HCT116 (cell line): Measurements from ENCODE around the gene DMXL2. TPM values are rescaled to one million over a fixed set of nuclear protein-coding genes. Genes with fewer than 3 reads are reported as not detected.

Experiments
- ATAC-seq: fragments of 200-7000 bp; cut with Tn5 transposase; 2 replicates; pipeline ENCODE4 v1.9.1; 2020; ENCODE audit warnings: mild to moderate bottlenecking, moderate library complexity
- BruUV-seq: library from RNA; stranded (reverse); fragments of 400-500 nt; replicated peaks from 2 replicates; lab custom pipeline; 2021; lab: Mats Ljungman, UMichigan
- CTCF ChIA-PET: fragments of 300-600 bp; sonication (Branson Sonifier 250); formaldehyde crosslinking; loops from one replicate; lab custom pipeline; 2021; ENCODE audit warnings: antibody characterized with exemption; lab: Charles Lee
- POLR2A ChIA-PET: fragments of 300-600, 350-600 bp; sonication (Branson Sonifier 250); formaldehyde crosslinking; loops from one replicate; lab custom pipeline; 2021; ENCODE audit warnings: antibody characterized with exemption; lab: Charles Lee
- RAD21 ChIA-PET, 2 experiments: fragments of 300-600 bp; sonication (Branson Sonifier 250); formaldehyde crosslinking; loops; one replicate each; lab custom pipeline; 2023; ENCODE audit warnings: low total read pairs in 2 of 2; ENCODE audit not compliant: uncharacterized antibody in 2 of 2, unreplicated experiment in 2 of 2, low non-redundant PET in 1 of 2; lab: Charles Lee
- DNase-seq: peaks from one replicate; pipeline ENCODE4 v3.0.0-alpha.2; 2010; ENCODE audit warnings: low read depth, low spot score
- H2AFZ ChIP-seq: fragments of 200-600 bp; shearing (Covaris generic), sonication (generic); 2 replicates; pipeline ENCODE4 v1.6.1; 2017; ENCODE audit warnings: low read depth, mixed run types, mixed read lengths, antibody characterized with exemption, low read length; ENCODE audit not compliant: poor library complexity, severe bottlenecking
- H3K27ac ChIP-seq: 2 replicates; pipeline ENCODE4 v1.5.1; 2012; ENCODE audit warnings: low read depth, low read length
- H3K27me3 ChIP-seq: fragments of 200-600 bp; sonication (generic); 2 replicates; pipeline ENCODE4 v1.6.1; 2016; ENCODE audit warnings: mixed run types, low read length, mixed read lengths; ENCODE audit not compliant: insufficient read depth
- H3K36me3 ChIP-seq, 2 experiments: fragments of 200-500 bp in 1 of 2; fragments of 200-600 bp in 1 of 2; sonication (Bioruptor generic) in 1 of 2; sonication (generic) in 1 of 2; 2 replicates each; pipeline versions ENCODE4 v1.5.1 to v1.6.1; 2014 to 2016; ENCODE audit warnings: low read length in 2 of 2, inconsistent platforms in 1 of 2, mixed read lengths in 1 of 2, mixed run types in 1 of 2; ENCODE audit not compliant: insufficient read depth in 2 of 2, control insufficient read depth in 1 of 2
- H3K4me1 ChIP-seq, 2 experiments: fragments of 200-600 bp in 1 of 2; sonication (generic) in 1 of 2; 2 replicates each; pipeline versions ENCODE4 v1.5.1 to v1.6.1; 2012 to 2017; ENCODE audit warnings: low read length in 2 of 2, inconsistent platforms in 1 of 2, mild to moderate bottlenecking in 1 of 2, mixed read lengths in 1 of 2, mixed run types in 1 of 2, moderate library complexity in 1 of 2; ENCODE audit not compliant: insufficient read depth in 2 of 2, control insufficient read depth in 1 of 2
- H3K4me2 ChIP-seq: fragments of 200-600 bp; sonication (generic); 2 replicates; pipeline ENCODE4 v1.6.1; 2017; ENCODE audit warnings: mixed run types, low read length, mixed read lengths
- H3K4me3 ChIP-seq, 2 experiments: fragments of 200-600 bp in 1 of 2; sonication (generic) in 1 of 2; replicated peaks in 1 of 2; 2 replicates each; pipeline ENCODE4 v1.5.1; 2011 to 2016; ENCODE audit warnings: low read length in 2 of 2, control low read depth in 1 of 2, low read depth in 1 of 2, mild to moderate bottlenecking in 1 of 2, mixed read lengths in 1 of 2, mixed run types in 1 of 2
- H3K79me2 ChIP-seq: fragments of 200-600 bp; sonication (generic); 2 replicates; pipeline ENCODE4 v1.6.1; 2017; ENCODE audit warnings: mild to moderate bottlenecking, mixed run types, low read length, moderate library complexity, mixed read lengths; ENCODE audit not compliant: insufficient read depth
- H3K9ac ChIP-seq: fragments of 200-600 bp; sonication (generic); 2 replicates; pipeline ENCODE4 v1.6.1; 2016; ENCODE audit warnings: low read length, mixed read lengths
- H3K9me2 ChIP-seq: fragments of 200-600 bp; sonication (generic), shearing (Covaris generic); 2 replicates; pipeline ENCODE4 v1.6.1; 2017; ENCODE audit warnings: mixed run types, mild to moderate bottlenecking, moderate library complexity; ENCODE audit not compliant: insufficient read depth
- H3K9me3 ChIP-seq, 2 experiments: fragments of 200-500 bp in 1 of 2; fragments of 200-600 bp in 1 of 2; sonication (Bioruptor generic) in 1 of 2; sonication (generic) in 1 of 2; 2 replicates each; pipeline ENCODE4 v1.6.1; 2014 to 2017; ENCODE audit warnings: low read length in 2 of 2, mixed read lengths in 2 of 2, inconsistent platforms in 1 of 2, low read depth in 1 of 2, mild to moderate bottlenecking in 1 of 2, mixed run types in 1 of 2, moderate library complexity in 1 of 2; ENCODE audit not compliant: control insufficient read depth in 1 of 2, insufficient read depth in 1 of 2
- H4K20me1 ChIP-seq: fragments of 200-600 bp; sonication (generic), shearing (Covaris generic); 2 replicates; pipeline ENCODE4 v1.6.1; 2017; ENCODE audit warnings: mixed run types, mild to moderate bottlenecking, moderate library complexity; ENCODE audit not compliant: insufficient read depth
- CEBPB ChIP-seq: IDR thresholded peaks from 2 replicates; pipeline ENCODE4 v1.6.1; 2012; ENCODE audit warnings: low read depth
- EGR1 ChIP-seq: IDR thresholded peaks from 2 replicates; pipeline ENCODE4 v1.6.1; 2012; ENCODE audit warnings: low read depth
- ELF1 ChIP-seq: IDR thresholded peaks from 2 replicates; pipeline ENCODE4 v1.6.1; 2012; ENCODE audit warnings: low read depth, borderline replicate concordance
- EZH2 ChIP-seq: fragments of 200-600 bp; sonication (generic); IDR thresholded peaks from 2 replicates; pipeline ENCODE4 v1.6.1; 2017; ENCODE audit warnings: antibody characterized with exemption, mixed run types
- EZH2phosphoT487 ChIP-seq: fragments of 200-600 bp; IDR thresholded peaks from 2 replicates; pipeline ENCODE4 v1.6.1; 2018; ENCODE audit warnings: antibody characterized with exemption, borderline replicate concordance
- FOSL1 ChIP-seq: IDR thresholded peaks from 2 replicates; pipeline ENCODE4 v1.6.1; 2012; ENCODE audit warnings: low read depth
- RAD21 ChIP-seq: IDR thresholded peaks from 2 replicates; pipeline ENCODE4 v1.6.1; 2012; ENCODE audit warnings: low read depth, mild to moderate bottlenecking
- SP1 ChIP-seq: IDR thresholded peaks from 2 replicates; pipeline ENCODE4 v1.6.1; 2012; ENCODE audit warnings: low read depth
- TCF7L2 ChIP-seq: IDR thresholded peaks from 2 replicates; pipeline ENCODE4 v1.7.0; 2011; ENCODE audit warnings: borderline replicate concordance, inconsistent platforms; ENCODE audit not compliant: insufficient read depth, insufficient read length; ENCODE audit errors: extremely low read depth
- YY1 ChIP-seq: IDR thresholded peaks from 2 replicates; pipeline ENCODE4 v1.6.1; 2011; ENCODE audit warnings: low read length, low read depth, moderate library complexity, mild to moderate bottlenecking; ENCODE audit not compliant: insufficient replicate concordance; ENCODE audit errors: extremely low read depth
- ZNF274 ChIP-seq: fragments of 200-500 bp; sonication (Bioruptor generic); IDR thresholded peaks from 2 replicates; pipeline ENCODE4 v1.6.1; 2014; ENCODE audit warnings: mild to moderate bottlenecking, low read depth, low read length, inconsistent platforms
- intact Hi-C: fragments of 100-400 bp; cut with micrococcal nuclease; formaldehyde crosslinking; loops from 2 replicates; pipeline ENCODE4 v1.10.0; 2022
- total RNA-seq: library from RNA; stranded (reverse); gene quantifications from one replicate; pipeline ENCODE4 v1.2.1, GENCODE V29; 2021; ENCODE audit not compliant: unreplicated experiment
- TF ChIP-seq, protein P1 (sequence below): IDR thresholded peaks from 2 replicates; pipeline ENCODE4 v1.6.1; 2012; ENCODE audit warnings: low read depth
- TF ChIP-seq, protein P2 (sequence below), 3 experiments: fragments of 200-600 bp in 1 of 3; sonication (generic) in 1 of 3; IDR thresholded peaks in 2 of 3; conservative IDR thresholded peaks in 1 of 3; 2 replicates each; pipeline ENCODE4 v1.5.1; 2012 to 2017; ENCODE audit warnings: low read depth in 2 of 3, low read length in 2 of 3, antibody characterized with exemption in 1 of 3, borderline replicate concordance in 1 of 3, control low read depth in 1 of 3, mild to moderate bottlenecking in 1 of 3, mixed read lengths in 1 of 3, mixed run types in 1 of 3, moderate library complexity in 1 of 3; ENCODE audit not compliant: insufficient read depth in 1 of 3
- TF ChIP-seq, protein P3 (sequence below): IDR thresholded peaks from 2 replicates; pipeline ENCODE4 v1.6.1; 2012

The DMXL2 gene
- total RNA-seq, 1 experiment from 2014 or later: 21.5 TPM

DNA sequence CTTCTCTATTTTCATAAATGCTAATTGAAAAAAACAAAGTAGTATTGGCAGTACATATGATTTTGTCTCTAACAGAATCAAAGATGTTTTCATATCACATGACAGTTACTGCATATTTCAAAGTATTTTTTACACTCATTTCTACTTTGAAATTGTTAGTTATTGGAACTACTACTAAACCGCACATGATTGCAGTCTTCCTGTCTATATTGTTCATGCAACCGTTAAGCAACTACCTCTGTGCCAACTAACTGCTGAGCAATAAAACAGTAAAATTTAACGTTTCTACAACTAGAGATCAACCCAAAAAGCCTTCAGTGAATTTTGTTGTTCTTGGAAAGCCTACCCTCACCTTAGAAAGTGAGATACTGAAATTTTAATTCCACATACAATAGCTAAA lies 64.2 kb downstream of the DMXL2 start:
- intact Hi-C loops: no loop called here
- POLR2A ChIA-PET: no interaction called here
- no peak overlapping the region for H3K9ac ChIP-seq

DNA sequence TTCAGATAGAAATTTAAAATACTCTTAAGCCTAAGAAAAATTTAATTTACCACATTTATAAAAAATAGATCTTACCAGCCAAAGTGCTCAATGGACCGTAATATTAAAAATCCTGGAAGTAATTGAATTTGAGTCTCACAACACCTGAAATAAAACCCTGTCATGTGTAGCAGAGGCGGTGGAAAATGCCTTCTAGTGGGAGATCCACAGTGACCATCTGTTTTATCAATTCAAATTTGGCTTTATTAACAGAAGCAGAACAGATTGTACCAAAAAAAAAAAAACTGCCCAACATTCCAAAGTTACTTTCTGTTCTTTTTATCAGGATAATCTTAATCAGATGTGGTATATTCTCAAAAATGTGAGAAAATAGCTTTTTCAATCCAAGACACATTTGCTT lies 71.7 kb downstream of the DMXL2 start:
- H4K20me1 ChIP-seq: no peaks in the 10 kb centered on the region
- no peaks in the 10 kb centered on the region for H3K9me3 ChIP-seq
- ChIA-PET RAD21 (no interaction called here), POLR2A (no interaction called here), CTCF (interaction anchor here (0.9 to 1.7 kb wide), 2 partner anchors 14 to 16 kb away, joined by 3 to 6 read pairs; no protein-coding TSS in a partner anchor)
- H2AFZ ChIP-seq: no peak overlapping the region
- no TSS peak for BruUV-seq
- no peak overlapping the region for H3K9ac ChIP-seq
- no peak overlapping the region for H3K27ac ChIP-seq
- ATAC-seq: no peak
- intact Hi-C loops: no loop called here
- no peaks in the 10 kb centered on the region for H3K9me2 ChIP-seq
- no peaks in the 10 kb centered on the region for H3K4me1 ChIP-seq
- H3K36me3 ChIP-seq: no peaks in the 10 kb centered on the region
- H3K79me2 ChIP-seq: no peaks in the 10 kb centered on the region
- no peak overlapping the region for H3K4me3 ChIP-seq
- H3K4me2 ChIP-seq: no peak overlapping the region
- no peak for DNase-seq
- H3K27me3 ChIP-seq: no peaks in the 10 kb centered on the region
- TF ChIP-seq ZNF274 (no peak), CEBPB (no peak), RAD21 (no peak), YY1 (no peak), EZH2 (no peak), FOSL1 (no peak), EZH2phosphoT487 (no peak), EGR1 (no peak), ELF1 (no peak), TCF7L2 (no peak)
- TF ChIP-seq, protein P1, sequence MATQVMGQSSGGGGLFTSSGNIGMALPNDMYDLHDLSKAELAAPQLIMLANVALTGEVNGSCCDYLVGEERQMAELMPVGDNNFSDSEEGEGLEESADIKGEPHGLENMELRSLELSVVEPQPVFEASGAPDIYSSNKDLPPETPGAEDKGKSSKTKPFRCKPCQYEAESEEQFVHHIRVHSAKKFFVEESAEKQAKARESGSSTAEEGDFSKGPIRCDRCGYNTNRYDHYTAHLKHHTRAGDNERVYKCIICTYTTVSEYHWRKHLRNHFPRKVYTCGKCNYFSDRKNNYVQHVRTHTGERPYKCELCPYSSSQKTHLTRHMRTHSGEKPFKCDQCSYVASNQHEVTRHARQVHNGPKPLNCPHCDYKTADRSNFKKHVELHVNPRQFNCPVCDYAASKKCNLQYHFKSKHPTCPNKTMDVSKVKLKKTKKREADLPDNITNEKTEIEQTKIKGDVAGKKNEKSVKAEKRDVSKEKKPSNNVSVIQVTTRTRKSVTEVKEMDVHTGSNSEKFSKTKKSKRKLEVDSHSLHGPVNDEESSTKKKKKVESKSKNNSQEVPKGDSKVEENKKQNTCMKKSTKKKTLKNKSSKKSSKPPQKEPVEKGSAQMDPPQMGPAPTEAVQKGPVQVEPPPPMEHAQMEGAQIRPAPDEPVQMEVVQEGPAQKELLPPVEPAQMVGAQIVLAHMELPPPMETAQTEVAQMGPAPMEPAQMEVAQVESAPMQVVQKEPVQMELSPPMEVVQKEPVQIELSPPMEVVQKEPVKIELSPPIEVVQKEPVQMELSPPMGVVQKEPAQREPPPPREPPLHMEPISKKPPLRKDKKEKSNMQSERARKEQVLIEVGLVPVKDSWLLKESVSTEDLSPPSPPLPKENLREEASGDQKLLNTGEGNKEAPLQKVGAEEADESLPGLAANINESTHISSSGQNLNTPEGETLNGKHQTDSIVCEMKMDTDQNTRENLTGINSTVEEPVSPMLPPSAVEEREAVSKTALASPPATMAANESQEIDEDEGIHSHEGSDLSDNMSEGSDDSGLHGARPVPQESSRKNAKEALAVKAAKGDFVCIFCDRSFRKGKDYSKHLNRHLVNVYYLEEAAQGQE: no peak
- TF ChIP-seq, protein P2, sequence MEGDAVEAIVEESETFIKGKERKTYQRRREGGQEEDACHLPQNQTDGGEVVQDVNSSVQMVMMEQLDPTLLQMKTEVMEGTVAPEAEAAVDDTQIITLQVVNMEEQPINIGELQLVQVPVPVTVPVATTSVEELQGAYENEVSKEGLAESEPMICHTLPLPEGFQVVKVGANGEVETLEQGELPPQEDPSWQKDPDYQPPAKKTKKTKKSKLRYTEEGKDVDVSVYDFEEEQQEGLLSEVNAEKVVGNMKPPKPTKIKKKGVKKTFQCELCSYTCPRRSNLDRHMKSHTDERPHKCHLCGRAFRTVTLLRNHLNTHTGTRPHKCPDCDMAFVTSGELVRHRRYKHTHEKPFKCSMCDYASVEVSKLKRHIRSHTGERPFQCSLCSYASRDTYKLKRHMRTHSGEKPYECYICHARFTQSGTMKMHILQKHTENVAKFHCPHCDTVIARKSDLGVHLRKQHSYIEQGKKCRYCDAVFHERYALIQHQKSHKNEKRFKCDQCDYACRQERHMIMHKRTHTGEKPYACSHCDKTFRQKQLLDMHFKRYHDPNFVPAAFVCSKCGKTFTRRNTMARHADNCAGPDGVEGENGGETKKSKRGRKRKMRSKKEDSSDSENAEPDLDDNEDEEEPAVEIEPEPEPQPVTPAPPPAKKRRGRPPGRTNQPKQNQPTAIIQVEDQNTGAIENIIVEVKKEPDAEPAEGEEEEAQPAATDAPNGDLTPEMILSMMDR (IDR thresholded peaks at IDR 0.05 in 2 of 3, conservative IDR thresholded peaks at IDR 0.05 in 1 of 3; ENCODE audit: borderline replicate concordance in 1 of 3, insufficient read depth in 1 of 3, low read depth in 2 of 3, low read length in 2 of 3): no peak

More for the DNA sequence above, 64.2 kb downstream of the DMXL2 start:
- ATAC-seq (no peak), DNase-seq (no peak)
- Histone ChIP-seq H4K20me1 (no peaks in the 10 kb centered on the region), H3K4me3 (no peak overlapping the region), H3K79me2 (no peaks in the 10 kb centered on the region; the same call in 1 of the 2 replicates), H2AFZ (no peak overlapping the region), H3K27me3 (no peaks in the 10 kb centered on the region), H3K4me2 (no peak overlapping the region), H3K4me1 (no peaks in the 10 kb centered on the region), H3K9me3 (no peaks in the 10 kb centered on the region), H3K9me2 (no peaks in the 10 kb centered on the region), H3K27ac (no peak overlapping the region), H3K36me3 (no peaks in the 10 kb centered on the region)
- RAD21 ChIA-PET: no interaction called here
- TF ChIP-seq, protein P3, sequence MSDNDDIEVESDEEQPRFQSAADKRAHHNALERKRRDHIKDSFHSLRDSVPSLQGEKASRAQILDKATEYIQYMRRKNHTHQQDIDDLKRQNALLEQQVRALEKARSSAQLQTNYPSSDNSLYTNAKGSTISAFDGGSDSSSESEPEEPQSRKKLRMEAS: no peak
- TF ChIP-seq SP1: no peak
- TF ChIP-seq CEBPB: no peak
- no peak for TF ChIP-seq EGR1
- TF ChIP-seq TCF7L2: no peak
- TF ChIP-seq EZH2: no peak
- no peak for TF ChIP-seq RAD21
- TF ChIP-seq ELF1: no peak
- BruUV-seq: no TSS peak
- CTCF ChIA-PET: interaction anchor here (1.4 kb wide), 1 partner anchor 21 kb away, joined by 3 read pairs; no protein-coding TSS in a partner anchor
